Hippocampal formation (tissue), 2 donors: Measurements from ENCODE around the gene AKR1D1.

Experiments used
- DNase-seq, 2 donors: peaks; one replicate each; lab custom pipeline; 2025; lab: John Stamatoyannopoulos, UW

Gene AKR1D1

GRCh38 chr7:138166681-138167080 lies 90.4 kb downstream of the AKR1D1 start:
- no peak for DNase-seq

DNA sequence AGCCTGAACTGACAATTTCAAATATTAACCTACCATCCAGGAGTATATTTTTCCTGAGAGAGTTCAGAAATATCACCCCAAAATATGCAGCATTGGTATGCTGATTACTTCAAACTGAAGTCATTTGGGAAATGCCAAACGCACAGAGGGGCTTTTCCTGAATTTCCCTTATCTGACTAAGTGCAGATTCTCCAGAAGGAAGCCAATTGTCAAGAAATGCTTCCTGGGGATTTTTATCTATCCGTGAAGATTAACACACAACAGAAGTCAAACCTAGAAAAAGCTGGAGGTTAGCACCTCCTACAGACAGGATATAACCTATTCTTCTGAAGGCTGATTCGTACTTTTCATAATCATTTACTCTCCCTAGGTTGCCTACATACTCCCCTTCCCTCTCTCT lies 91.0 kb downstream of the AKR1D1 start:
- no peak for DNase-seq

DNA sequence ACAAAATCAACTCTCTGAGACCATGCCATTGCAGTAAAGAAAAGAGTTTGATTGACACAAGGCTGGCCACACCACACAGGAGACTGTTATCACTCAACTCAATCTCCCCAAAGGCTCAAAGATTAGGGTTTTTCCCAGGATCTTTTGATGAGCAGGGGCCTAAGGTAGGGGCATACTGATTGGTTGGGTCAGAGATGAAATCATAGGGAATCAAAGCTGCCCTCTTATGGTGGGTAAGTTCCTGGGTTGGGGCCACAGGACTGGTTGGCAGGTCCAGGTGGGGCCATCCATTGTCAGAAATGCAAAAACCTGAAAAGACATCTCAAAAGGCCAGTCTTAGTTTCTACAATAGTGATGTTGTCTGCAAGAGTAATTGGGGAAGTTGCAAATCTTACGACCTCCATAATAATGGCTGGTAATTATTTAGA lies 91.6 kb downstream of the AKR1D1 start:
- no peak for DNase-seq
